GM18526 (cell line): ENCODE data around the gene TRABD2A.

Experiments
- POLR2A ChIP-seq: IDR thresholded peaks from 3 replicates; pipeline ENCODE4 v1.6.1; 2011; ENCODE audit not compliant: insufficient read length; ENCODE audit errors: extremely low read depth

The TRABD2A gene

DNA sequence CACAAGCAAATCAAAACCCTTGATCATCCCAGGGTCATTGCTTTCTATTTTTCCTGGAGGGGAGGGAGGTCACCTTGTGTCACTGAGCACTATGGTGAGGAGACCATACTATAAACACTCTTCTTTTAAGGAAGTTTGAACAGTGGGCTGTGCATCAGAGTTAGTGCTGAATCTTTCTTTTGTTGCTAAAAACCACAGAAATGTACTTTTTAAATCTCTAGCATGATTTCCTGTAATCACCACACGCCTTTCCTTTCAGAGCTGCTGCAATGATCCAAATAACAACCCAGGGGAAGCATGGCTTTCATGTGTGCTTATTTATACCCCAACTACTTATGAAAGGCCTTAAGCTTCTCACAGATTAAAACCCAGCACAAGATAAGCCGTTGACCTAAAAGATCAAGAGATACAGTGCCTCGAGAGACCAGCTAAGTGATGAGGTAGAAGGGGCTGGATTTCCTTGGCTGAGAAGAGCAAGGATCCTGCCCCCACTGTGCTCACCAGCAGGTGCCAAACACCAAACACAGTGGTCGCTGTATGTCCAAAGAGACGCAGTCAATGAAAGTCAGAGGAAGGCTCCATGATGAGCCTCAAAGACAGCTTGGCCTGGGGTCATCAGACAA is 34.7 kb downstream of the TRABD2A start:
- TF ChIP-seq POLR2A, result no peak

DNA sequence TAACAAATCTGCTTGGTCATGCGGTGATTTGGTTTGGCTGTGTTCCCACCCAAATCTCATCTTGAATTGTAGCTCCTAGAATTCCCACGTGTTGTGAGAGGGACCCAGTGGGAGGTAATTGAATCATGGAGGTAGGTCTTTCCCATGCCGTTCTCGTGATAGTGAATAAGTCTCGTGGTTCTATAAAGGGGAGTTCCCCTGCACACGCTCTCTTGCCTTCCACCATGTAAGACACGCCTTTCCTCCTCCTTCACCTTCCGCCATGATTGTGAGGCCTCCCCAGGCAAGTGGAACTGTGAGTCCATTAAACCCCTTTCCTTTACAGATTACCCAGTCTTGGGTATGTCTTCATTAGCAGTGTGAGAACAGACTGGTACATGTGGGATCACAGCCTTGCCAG is 36.7 kb downstream of the TRABD2A start:
- TF ChIP-seq POLR2A, result no peak

DNA sequence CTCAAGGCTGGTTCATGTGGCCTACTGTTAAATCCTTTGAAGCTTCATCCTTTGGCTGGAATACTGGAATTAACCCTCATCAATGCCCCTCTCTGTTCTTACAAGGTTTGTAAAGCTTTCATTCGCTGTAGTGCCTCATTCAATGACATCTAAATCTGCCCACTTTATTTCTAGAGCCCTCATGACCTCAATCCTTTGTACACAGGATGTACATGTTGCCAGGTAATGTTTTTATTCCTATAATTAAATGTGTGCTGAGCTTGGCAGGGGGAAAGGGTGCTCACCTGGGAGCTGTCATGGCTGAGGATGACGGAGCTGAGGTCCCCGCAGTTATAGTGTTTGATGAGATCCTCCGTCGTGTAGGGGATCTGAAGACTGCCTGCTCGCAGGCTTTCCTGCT is 39.3 kb downstream of the TRABD2A start:
- TF ChIP-seq POLR2A, result no peak

DNA sequence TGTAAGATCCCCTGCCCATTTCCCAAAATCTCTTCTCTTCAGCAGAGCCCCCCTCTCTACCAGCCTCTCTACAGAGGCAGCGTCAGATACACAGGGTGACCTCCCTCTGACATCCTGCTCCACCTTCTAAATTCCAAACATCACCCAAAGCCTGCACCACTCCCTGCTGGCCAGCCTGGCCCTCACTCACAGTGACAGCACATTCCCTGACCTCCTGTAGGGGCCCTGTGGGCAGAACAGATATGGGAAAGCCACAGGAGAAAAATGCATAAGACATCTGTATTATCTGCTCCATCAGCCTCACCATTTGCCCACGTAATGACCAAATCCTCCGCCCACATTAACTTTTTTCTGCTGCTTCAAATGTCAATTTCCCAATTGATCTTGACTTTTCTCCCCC is 40.6 kb downstream of the TRABD2A start:
- no peak for TF ChIP-seq POLR2A

DNA sequence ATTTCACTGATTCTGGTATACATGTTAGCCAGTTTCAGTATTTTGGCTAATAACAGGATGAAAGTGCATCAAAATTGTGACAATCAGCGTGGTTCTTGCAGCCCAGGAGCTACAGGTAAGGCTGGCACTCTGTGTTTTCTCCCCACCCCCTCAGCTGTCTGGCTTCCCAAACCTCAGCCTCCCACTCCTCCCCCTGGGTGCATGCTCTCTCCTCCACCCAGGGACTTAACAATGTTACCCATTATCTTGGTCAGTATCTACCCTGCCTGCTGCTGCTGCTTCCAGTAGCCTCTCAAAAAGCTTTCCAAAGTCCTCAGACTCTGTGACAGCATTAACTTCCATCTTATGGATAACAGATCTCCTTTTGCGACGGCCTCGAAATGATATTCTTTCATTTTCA is 41.0 kb downstream of the TRABD2A start:
- TF ChIP-seq POLR2A, result no peak

DNA sequence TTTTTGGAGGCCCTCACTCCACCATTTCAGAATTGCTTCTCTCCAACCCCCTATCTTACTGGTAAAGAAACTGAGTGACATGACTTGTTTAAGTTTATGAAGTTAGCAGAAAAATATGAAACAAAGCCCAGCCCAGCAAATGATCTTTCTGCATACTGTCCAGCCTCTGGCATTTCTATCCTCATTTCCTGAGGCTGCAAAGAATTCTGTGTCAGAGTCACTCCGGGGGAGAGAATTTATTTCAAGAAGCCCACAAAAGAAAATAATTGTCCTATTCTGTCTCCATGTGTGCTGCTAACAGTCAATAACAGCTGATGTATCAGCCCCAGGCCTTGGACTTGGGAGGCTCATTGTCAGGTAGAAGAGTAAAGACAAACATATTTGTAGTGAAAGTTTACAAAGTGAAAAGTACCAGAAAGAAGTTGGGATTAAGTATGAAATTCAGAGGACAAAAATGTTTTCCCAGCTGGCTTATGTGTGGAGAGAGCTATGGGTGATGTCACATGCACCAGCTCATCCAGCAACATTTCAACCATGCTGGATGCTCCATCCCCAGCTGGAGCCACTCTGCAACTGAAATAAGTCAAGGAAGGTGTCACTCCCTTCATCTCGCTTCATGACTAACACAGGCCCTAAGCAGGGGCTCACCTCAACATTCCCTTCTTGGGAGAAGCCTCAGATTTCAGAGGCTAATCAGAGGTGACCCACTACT is 42.3 kb downstream of the TRABD2A start:
- no peak for TF ChIP-seq POLR2A

DNA sequence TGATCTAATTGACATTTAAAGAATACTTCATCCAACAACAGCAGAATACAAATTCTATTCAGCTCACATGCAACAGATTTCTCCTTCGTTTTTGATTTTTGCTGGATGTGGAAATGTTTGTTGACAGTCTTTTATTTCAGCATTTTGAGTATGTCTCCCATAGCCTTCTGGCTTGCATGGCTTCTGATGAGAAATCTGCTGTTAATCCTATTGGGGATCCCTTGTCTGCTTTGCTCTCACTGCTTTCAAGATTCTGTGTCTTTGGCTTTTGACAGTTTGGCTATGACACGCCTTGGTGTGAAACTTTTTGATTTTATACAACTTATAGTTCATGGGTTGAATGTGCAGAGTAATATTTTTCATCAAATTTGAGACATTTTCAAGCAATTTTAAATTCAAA is 44.7 kb downstream of the TRABD2A start:
- TF ChIP-seq POLR2A, result no peak

DNA sequence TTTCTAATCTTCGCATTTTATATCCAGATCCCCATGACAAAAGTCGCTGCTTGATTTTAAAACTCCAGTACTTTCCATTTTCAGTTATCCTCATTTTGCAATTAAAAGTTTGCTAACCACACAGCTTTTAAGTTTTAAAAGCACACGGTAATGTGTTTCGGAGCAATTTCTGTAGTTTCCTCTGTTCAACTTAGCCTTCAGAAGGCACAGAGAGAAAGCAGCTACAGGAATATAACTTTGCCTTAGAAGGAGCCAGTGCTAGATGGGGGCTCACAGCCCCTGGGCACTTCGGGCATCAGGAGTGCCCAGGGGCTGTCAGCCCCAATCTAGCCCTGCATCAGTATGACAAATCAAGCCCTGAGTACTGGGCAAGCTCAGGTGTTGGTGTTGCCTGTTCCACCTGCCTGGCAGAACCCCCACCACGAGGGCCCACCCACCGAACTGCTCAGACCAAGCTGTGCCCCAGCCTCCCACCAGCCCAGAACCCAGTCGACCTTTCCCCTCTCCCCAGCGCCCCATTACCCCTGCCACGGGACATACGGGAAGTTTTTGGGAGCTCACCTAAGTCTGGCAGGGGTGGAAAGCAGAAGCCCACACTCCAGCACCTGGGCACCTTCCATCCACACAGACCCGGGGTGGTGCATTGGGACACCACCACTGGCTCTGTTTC is 47.3 kb downstream of the TRABD2A start:
- no peak for TF ChIP-seq POLR2A

DNA sequence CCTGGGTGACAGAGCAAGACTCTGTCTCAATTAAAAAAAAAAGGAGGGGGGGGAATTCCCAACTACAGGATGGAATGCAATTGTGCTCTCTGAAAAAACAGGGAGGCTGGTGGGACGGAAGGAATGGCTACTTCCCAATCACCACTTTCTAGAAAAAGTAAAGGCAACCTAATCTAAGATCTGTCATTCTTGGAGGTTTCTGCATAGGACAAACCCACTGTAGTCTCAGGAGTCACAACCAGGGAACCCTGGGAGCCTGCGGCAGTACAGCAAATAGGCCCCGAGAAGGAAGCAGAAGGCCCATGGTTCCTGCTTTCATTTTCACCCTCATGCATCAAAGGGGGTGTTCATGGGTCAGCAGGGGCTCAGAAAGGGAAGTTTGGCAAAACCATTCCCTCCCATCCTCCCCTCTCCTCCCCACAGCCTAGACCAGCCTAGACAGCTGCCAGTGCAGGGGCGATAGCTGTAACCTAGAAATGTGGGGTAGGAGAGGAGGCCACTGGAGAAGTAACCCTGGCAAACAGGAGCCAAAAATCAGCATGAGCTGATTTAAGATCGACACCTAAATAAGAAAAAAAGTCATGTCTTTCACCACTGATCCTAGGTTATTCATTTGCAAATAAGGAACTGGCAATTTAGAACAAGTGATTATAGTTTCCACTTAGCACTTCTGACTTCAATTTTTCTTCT is 48.0 kb downstream of the TRABD2A start:
- no peak for TF ChIP-seq POLR2A

DNA sequence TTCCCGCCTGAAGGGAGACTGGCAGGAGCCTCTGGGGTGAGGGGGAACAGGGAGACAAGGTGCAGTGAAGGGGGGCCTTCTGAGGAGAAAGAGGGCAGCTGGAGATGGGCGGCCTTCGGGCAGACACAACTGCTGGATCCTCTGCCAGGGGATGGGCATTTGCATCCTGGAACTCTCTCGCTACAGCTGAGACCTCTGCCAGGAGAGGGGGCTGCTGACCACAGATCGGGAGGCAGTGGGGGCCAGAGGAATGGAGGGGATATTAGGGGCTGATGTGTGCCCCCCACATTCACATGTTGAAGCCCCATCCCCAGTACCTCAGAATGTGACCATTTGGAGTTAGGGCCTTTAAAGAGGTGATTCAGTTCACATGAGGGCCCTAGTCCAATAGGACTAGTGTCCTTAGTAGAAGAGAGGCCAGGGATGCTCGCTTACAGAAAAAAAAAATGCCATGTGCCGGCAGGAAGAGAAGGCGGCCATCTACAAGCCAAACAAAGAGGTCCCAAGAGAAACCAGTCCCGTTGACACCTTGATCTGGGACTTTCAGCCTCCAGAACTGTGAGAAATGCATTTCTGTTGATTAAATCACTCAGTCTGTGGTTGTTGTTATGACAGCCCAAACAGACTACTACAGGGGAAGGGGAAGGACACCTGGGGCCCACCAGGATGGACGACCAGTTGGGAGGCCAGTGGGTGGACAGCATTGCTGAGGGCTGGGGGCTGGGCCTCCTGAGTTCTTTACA is 50.0 kb downstream of the TRABD2A start:
- no peak for TF ChIP-seq POLR2A

DNA sequence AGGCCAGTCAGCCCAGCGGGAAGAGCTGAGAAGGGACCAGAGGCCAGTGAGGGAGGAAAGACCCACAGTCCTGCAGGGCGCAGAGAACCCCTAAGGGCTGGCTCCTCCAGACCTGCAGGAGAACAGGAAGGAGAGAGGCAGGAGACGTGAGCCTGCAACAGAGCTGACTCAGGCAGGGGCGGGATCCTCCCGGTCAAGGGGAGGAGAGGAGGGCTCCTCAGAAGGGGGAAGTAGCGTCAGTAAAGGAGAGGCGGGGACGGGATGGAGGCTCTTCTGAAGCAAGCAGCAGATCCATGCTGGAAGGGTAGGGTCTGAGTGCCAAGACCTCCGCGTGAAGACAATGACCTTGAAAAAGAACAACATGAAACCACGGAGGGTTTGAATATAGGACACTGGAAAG is 50.8 kb downstream of the TRABD2A start:
- no peak for TF ChIP-seq POLR2A

DNA sequence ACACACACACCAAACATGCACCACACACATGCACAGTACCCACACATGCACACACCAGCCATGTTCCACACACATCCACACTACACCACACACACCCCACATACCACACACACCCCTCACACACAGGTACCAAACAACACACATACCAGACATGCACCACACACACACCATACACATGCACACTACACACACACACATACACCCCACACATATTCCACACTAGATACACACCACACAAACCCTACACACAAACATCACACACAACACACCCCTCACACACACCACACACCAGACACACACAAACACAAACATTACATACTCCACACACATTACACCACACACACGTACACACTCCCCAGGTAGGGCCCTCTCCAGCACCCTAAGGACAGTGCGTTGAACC is 51.2 kb downstream of the TRABD2A start:
- TF ChIP-seq POLR2A, result no peak

DNA sequence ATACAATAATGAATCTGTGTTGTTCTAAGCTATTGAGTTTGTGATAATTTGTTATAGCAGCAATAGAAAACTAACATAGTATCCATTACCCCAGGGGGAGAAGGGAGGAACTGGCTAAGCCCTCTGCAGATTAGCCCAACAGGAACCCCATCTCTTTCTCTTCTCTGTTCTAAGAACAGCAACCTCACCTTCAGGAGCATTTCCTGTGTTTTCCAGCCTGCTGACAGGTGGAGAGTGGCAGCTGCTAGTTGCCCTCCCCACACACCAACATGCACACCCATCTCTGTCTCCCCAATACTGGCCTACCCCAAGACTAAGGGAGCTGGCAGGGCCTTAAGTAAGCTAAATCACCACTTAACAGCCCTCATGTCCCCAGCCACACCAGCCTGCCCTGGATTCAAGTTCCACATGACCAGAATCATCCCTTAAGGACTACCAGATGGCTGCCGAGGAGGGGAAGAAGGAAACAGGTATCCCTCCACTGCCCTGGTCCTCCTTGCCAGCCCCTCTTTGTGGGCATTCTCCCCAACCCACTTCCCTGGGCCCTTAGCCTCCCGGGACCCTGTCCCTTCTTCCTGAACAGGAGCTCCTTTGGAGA is 52.8 kb downstream of the TRABD2A start:
- TF ChIP-seq POLR2A, result no peak

DNA sequence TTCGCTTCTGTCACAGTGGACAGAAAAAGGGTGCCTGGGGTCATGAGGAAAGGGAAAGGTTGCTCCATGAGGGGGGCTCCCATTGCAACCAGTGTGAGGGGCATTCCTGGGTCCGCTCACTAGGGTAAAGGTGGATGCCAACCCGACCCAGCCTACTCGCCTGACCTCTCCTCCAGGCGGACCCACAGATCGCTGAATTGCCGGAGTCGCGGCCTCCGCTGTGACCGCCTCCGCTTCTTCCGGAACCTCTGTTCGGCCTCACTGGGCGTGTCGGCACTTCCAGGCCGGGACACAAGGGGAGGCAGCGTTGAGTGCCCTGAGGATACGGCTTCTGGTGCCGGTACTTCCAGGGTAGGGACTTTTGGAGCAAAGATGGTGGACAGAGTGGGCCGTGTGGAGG is 57.1 kb downstream of the TRABD2A start:
- TF ChIP-seq POLR2A, result no peak

DNA sequence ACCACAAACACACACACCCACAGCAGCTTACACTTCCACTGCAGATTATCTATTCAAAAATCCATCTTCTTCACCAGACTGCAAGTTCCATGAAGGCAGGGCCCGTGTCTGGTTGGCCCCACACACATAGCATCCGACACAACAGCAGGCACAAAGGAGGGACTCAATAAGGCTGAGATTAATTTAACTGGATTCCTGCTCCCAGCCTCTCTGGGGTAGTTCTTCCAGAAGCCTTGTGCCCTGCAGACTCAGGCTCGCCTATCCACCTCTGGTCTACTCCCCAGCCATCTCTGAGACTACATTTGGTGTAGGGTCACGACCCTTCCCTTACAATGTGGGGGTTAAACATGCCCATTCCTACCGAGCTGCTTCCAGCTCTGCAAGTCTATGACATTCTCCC is 57.7 kb downstream of the TRABD2A start:
- no peak for TF ChIP-seq POLR2A
